HEK293 (cell line): Measurements from ENCODE around the gene USP32.
"Not testable (repeated sequence)": the region's sequence is repeated elsewhere in the genome, so short reads cannot be mapped to it uniquely, and the experiment has no call there.

Experiments
- CTCF ChIA-PET: fragments of 350-600 bp; formaldehyde crosslinking; extraction: SDS; loops from one replicate; lab custom pipeline; 2021; ENCODE audit warnings: antibody characterized with exemption; lab: Yijun Ruan, JAX
- POLR2A ChIA-PET: fragments of 300-600 bp; formaldehyde crosslinking; extraction: SDS; loops from one replicate; lab custom pipeline; 2020; ENCODE audit warnings: antibody characterized with exemption, inconsistent platforms; lab: Yijun Ruan, JAX
- H3K27ac ChIP-seq: fragments of 200-500 bp; sonication (Bioruptor generic); 2 replicates; pipeline ENCODE4 v1.5.1; 2014; ENCODE audit warnings: low read depth, low read length, control low read depth, inconsistent platforms; ENCODE audit errors: extremely low read depth
- H3K36me3 ChIP-seq, 2 experiments: fragments of 200-500 bp in 1 of 2; sonication (Bioruptor generic) in 1 of 2; 1 replicate in 1 of 2; 2 replicates in 1 of 2; pipeline ENCODE4 v1.5.1; 2014 to 2017; ENCODE audit warnings: inconsistent platforms in 2 of 2, low read length in 2 of 2; ENCODE audit not compliant: control insufficient read depth in 2 of 2, insufficient read depth in 1 of 2
- H3K4me1 ChIP-seq: fragments of 200-500 bp; sonication (Bioruptor generic); 2 replicates; pipeline ENCODE4 v1.5.1; 2014; ENCODE audit warnings: mild to moderate bottlenecking, low read length, inconsistent platforms; ENCODE audit not compliant: control insufficient read depth, insufficient read depth
- H3K4me3 ChIP-seq: 2 replicates; pipeline ENCODE4 v1.5.1; 2011; ENCODE audit warnings: low read depth, mild to moderate bottlenecking, control low read depth, low read length, moderate library complexity
- H3K9me3 ChIP-seq: fragments of 200-500 bp; sonication (Bioruptor generic); 2 replicates; pipeline ENCODE4 v1.5.1; 2014; ENCODE audit warnings: low read depth, low read length, inconsistent platforms; ENCODE audit not compliant: control insufficient read depth, insufficient read depth
- GLIS1 ChIP-seq: fragments of 450-650 bp; formaldehyde crosslinking; IDR thresholded peaks from 2 replicates; pipeline ENCODE4 v1.5.1; 2016; ENCODE audit warnings: missing biosample characterization, missing genetic modification characterization
- RBAK ChIP-seq: fragments of 450-650 bp; formaldehyde crosslinking; IDR thresholded peaks from 2 replicates; pipeline ENCODE4 v1.5.1; 2016; ENCODE audit warnings: missing biosample characterization, missing genetic modification characterization
- SETDB1 ChIP-seq: IDR thresholded peaks from one replicate; pipeline ENCODE4 v1.6.1; 2017; ENCODE audit warnings: mild to moderate bottlenecking, low read length, moderate library complexity, mixed read lengths; ENCODE audit not compliant: insufficient read length
- ZNF10 ChIP-seq: fragments of 450-650 bp; formaldehyde crosslinking; IDR thresholded peaks from 2 replicates; pipeline ENCODE4 v1.5.1; 2017; ENCODE audit warnings: missing biosample characterization, missing genetic modification characterization
- ZNF23 ChIP-seq: fragments of 450-650 bp; formaldehyde crosslinking; IDR thresholded peaks from 2 replicates; pipeline ENCODE4 v1.5.1; 2016; ENCODE audit warnings: missing biosample characterization, missing genetic modification characterization, borderline replicate concordance
- ZNF366 ChIP-seq: fragments of 450-650 bp; formaldehyde crosslinking; conservative IDR thresholded peaks from 2 replicates; pipeline ENCODE4 v1.5.1; 2016; ENCODE audit warnings: missing biosample characterization, missing genetic modification characterization
- ZNF621 ChIP-seq: fragments of 450-650 bp; formaldehyde crosslinking; IDR thresholded peaks from 2 replicates; pipeline ENCODE4 v1.5.1; 2017; ENCODE audit warnings: missing biosample characterization, missing genetic modification characterization
- ZNF768 ChIP-seq: fragments of 450-650 bp; formaldehyde crosslinking; IDR thresholded peaks from 2 replicates; pipeline ENCODE4 v1.5.1; 2018; ENCODE audit warnings: missing biosample characterization, mild to moderate bottlenecking, missing genetic modification characterization
- ZNF785 ChIP-seq: fragments of 450-650 bp; formaldehyde crosslinking; IDR thresholded peaks from 2 replicates; pipeline ENCODE4 v1.5.1; 2016; ENCODE audit warnings: missing biosample characterization, missing genetic modification characterization
- ZSCAN23 ChIP-seq: fragments of 450-650 bp; formaldehyde crosslinking; IDR thresholded peaks from 2 replicates; pipeline ENCODE4 v1.5.1; 2016; ENCODE audit warnings: missing biosample characterization, missing genetic modification characterization
- TF ChIP-seq, protein P1 (sequence below): fragments of 450-650 bp; formaldehyde crosslinking; IDR thresholded peaks from 2 replicates; pipeline ENCODE4 v1.5.1; 2016; ENCODE audit warnings: missing biosample characterization, missing genetic modification characterization, borderline replicate concordance
- TF ChIP-seq, protein P2 (sequence below): fragments of 450-650 bp; formaldehyde crosslinking; conservative IDR thresholded peaks from 2 replicates; pipeline ENCODE4 v1.5.1; 2016; ENCODE audit warnings: low read depth, missing biosample characterization, missing genetic modification characterization
- TF ChIP-seq, protein P3 (sequence below): fragments of 450-650 bp; formaldehyde crosslinking; optimal IDR thresholded peaks from 2 replicates; pipeline ENCODE3; 2016; ENCODE audit warnings: missing biosample characterization, mild to moderate bottlenecking, missing genetic modification characterization
- TF ChIP-seq, protein P4 (sequence below): fragments of 450-650 bp; formaldehyde crosslinking; IDR thresholded peaks from 2 replicates; pipeline ENCODE4 v1.5.1; 2016; ENCODE audit warnings: missing biosample characterization, missing genetic modification characterization

Gene USP32

GRCh38 chr17:60333628-60334031 lies 58.3 kb downstream of the USP32 start (continued):
- TF ChIP-seq, protein P1, sequence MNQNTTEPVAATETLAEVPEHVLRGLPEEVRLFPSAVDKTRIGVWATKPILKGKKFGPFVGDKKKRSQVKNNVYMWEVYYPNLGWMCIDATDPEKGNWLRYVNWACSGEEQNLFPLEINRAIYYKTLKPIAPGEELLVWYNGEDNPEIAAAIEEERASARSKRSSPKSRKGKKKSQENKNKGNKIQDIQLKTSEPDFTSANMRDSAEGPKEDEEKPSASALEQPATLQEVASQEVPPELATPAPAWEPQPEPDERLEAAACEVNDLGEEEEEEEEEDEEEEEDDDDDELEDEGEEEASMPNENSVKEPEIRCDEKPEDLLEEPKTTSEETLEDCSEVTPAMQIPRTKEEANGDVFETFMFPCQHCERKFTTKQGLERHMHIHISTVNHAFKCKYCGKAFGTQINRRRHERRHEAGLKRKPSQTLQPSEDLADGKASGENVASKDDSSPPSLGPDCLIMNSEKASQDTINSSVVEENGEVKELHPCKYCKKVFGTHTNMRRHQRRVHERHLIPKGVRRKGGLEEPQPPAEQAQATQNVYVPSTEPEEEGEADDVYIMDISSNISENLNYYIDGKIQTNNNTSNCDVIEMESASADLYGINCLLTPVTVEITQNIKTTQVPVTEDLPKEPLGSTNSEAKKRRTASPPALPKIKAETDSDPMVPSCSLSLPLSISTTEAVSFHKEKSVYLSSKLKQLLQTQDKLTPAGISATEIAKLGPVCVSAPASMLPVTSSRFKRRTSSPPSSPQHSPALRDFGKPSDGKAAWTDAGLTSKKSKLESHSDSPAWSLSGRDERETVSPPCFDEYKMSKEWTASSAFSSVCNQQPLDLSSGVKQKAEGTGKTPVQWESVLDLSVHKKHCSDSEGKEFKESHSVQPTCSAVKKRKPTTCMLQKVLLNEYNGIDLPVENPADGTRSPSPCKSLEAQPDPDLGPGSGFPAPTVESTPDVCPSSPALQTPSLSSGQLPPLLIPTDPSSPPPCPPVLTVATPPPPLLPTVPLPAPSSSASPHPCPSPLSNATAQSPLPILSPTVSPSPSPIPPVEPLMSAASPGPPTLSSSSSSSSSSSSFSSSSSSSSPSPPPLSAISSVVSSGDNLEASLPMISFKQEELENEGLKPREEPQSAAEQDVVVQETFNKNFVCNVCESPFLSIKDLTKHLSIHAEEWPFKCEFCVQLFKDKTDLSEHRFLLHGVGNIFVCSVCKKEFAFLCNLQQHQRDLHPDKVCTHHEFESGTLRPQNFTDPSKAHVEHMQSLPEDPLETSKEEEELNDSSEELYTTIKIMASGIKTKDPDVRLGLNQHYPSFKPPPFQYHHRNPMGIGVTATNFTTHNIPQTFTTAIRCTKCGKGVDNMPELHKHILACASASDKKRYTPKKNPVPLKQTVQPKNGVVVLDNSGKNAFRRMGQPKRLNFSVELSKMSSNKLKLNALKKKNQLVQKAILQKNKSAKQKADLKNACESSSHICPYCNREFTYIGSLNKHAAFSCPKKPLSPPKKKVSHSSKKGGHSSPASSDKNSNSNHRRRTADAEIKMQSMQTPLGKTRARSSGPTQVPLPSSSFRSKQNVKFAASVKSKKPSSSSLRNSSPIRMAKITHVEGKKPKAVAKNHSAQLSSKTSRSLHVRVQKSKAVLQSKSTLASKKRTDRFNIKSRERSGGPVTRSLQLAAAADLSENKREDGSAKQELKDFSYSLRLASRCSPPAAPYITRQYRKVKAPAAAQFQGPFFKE, result no peak
- no peak for TF ChIP-seq RBAK (tag by site-specific recombination)
- TF ChIP-seq, protein P2, sequence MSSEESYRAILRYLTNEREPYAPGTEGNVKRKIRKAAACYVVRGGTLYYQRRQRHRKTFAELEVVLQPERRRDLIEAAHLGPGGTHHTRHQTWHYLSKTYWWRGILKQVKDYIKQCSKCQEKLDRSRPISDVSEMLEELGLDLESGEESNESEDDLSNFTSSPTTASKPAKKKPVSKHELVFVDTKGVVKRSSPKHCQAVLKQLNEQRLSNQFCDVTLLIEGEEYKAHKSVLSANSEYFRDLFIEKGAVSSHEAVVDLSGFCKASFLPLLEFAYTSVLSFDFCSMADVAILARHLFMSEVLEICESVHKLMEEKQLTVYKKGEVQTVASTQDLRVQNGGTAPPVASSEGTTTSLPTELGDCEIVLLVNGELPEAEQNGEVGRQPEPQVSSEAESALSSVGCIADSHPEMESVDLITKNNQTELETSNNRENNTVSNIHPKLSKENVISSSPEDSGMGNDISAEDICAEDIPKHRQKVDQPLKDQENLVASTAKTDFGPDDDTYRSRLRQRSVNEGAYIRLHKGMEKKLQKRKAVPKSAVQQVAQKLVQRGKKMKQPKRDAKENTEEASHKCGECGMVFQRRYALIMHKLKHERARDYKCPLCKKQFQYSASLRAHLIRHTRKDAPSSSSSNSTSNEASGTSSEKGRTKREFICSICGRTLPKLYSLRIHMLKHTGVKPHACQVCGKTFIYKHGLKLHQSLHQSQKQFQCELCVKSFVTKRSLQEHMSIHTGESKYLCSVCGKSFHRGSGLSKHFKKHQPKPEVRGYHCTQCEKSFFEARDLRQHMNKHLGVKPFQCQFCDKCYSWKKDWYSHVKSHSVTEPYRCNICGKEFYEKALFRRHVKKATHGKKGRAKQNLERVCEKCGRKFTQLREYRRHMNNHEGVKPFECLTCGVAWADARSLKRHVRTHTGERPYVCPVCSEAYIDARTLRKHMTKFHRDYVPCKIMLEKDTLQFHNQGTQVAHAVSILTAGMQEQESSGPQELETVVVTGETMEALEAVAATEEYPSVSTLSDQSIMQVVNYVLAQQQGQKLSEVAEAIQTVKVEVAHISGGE, result no peak
- TF ChIP-seq, protein P3, sequence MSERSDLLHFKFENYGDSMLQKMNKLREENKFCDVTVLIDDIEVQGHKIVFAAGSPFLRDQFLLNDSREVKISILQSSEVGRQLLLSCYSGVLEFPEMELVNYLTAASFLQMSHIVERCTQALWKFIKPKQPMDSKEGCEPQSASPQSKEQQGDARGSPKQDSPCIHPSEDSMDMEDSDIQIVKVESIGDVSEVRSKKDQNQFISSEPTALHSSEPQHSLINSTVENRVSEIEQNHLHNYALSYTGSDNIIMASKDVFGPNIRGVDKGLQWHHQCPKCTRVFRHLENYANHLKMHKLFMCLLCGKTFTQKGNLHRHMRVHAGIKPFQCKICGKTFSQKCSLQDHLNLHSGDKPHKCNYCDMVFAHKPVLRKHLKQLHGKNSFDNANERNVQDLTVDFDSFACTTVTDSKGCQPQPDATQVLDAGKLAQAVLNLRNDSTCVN (tag by site-specific recombination), result no peak

GRCh38 chr17:60333072-60333471 lies 58.9 kb downstream of the USP32 start:
- POLR2A ChIA-PET, result interaction anchor here (1.0 kb wide), 1 partner anchor 40 kb away, joined by 4 read pairs; no protein-coding TSS in a partner anchor
- not testable (repeated sequence) for H3K4me3 ChIP-seq, H3K27ac ChIP-seq, H3K9me3 ChIP-seq
- CTCF ChIA-PET, result interaction anchor here (0.6 to 0.7 kb wide), 2 partner anchors 75 to 203 kb away, joined by 3 read pairs; no protein-coding TSS in a partner anchor
- H3K36me3 ChIP-seq, result peaks cover 0 to 11% of the 10 kb centered on the region in 2 experiments; a peak in 2 of 3 replicates
- peaks cover 12% of the 10 kb centered on the region for H3K4me1 ChIP-seq

DNA sequence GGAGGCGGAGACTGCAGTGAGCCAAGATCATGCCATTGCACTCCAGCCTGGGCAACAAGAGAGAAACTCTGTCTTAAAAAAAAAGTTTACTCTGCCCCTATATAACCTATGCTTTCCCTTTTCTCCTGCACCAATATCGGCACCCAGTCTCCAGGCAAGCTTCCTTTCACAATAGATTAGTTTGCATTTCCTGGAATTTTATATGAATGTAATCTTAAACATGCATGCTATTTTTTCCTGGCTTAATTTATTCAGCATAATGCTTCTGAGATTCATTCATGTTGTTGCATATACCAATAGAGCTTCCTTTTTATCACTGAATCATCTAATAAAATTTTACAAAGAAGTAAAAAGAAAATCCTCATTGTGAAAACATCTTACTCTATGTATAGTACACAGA lies 59.4 kb downstream of the USP32 start:
- no peak for TF ChIP-seq ZNF23 (tag by site-specific recombination)
- TF ChIP-seq ZSCAN23, result no peak
- TF ChIP-seq ZNF768 (tag by site-specific recombination), result no peak
- no peak for TF ChIP-seq SETDB1
- no peak for TF ChIP-seq ZNF10 (tag by site-specific recombination)
- no peak for TF ChIP-seq ZNF621 (tag by site-specific recombination)
- no peak for TF ChIP-seq GLIS1 (tag by site-specific recombination)
- TF ChIP-seq, protein P4, sequence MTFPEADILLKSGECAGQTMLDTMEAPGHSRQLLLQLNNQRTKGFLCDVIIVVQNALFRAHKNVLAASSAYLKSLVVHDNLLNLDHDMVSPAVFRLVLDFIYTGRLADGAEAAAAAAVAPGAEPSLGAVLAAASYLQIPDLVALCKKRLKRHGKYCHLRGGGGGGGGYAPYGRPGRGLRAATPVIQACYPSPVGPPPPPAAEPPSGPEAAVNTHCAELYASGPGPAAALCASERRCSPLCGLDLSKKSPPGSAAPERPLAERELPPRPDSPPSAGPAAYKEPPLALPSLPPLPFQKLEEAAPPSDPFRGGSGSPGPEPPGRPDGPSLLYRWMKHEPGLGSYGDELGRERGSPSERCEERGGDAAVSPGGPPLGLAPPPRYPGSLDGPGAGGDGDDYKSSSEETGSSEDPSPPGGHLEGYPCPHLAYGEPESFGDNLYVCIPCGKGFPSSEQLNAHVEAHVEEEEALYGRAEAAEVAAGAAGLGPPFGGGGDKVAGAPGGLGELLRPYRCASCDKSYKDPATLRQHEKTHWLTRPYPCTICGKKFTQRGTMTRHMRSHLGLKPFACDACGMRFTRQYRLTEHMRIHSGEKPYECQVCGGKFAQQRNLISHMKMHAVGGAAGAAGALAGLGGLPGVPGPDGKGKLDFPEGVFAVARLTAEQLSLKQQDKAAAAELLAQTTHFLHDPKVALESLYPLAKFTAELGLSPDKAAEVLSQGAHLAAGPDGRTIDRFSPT (tag by site-specific recombination), result no peak
- TF ChIP-seq ZNF366 (tag by site-specific recombination), result no peak
- TF ChIP-seq ZNF785 (tag by site-specific recombination), result no peak
- Histone ChIP-seq H3K4me1 (peaks cover 12% of the 10 kb centered on the region), H3K4me3 (no peak overlapping the region), H3K9me3 (no peaks in the 10 kb centered on the region), H3K27ac (no peak overlapping the region), H3K36me3 (peaks cover 0 to 11% of the 10 kb centered on the region in 2 experiments; a peak in 2 of 3 replicates)
- POLR2A ChIA-PET, result interaction anchor here (1.0 kb wide), 1 partner anchor 40 kb away, joined by 4 read pairs; no protein-coding TSS in a partner anchor
- CTCF ChIA-PET, result interaction anchor here (0.6 kb wide), 1 partner anchor 203 kb away, joined by 3 read pairs; no protein-coding TSS in a partner anchor
